Ovary (tissue), 3 donors: Measurements from ENCODE around the gene ADARB2.

ENCODE experiments used
- CTCF ChIP-seq, 3 donors: fragments of 450-650 bp in 2 of 3; fragments of 200-600 bp in 1 of 3; IDR thresholded peaks; one replicate each; pipeline versions ENCODE4 v1.5.1 to v1.8.0; 2016 to 2022; ENCODE audit warnings: antibody characterized with exemption in 3 of 3, mild to moderate bottlenecking in 1 of 3
- POLR2A ChIP-seq: fragments of 450-650 bp; IDR thresholded peaks from one replicate; pipeline ENCODE4 v1.6.1; 2017; ENCODE audit warnings: antibody characterized with exemption, mild to moderate bottlenecking, moderate library complexity
- donor health status: DM: no; HTN: no; CAD: no.

- TF ChIP-seq POLR2A (no peak), CTCF (IDR thresholded peaks at IDR 0.05) (no peak)
These were observed 197.2 kb downstream of the ADARB2 start for GRCh38 chr10:1540144-1540543.
